ENCODE data around the gene ATP11C.
"Not testable (repeated sequence)": the region's sequence is repeated elsewhere in the genome, so short reads cannot be mapped to it uniquely, and the experiment has no call there.

Gene ATP11C

GRCh38 chrX:139924696-139925095 is 8.2 kb downstream of the ATP11C start:
- no peak for DNase-seq (ENCODE audit: extremely low spot score)
- ChIA-PET POLR2A (no interaction called here), CTCF (no interaction called here)
- TF ChIP-seq, protein P1, sequence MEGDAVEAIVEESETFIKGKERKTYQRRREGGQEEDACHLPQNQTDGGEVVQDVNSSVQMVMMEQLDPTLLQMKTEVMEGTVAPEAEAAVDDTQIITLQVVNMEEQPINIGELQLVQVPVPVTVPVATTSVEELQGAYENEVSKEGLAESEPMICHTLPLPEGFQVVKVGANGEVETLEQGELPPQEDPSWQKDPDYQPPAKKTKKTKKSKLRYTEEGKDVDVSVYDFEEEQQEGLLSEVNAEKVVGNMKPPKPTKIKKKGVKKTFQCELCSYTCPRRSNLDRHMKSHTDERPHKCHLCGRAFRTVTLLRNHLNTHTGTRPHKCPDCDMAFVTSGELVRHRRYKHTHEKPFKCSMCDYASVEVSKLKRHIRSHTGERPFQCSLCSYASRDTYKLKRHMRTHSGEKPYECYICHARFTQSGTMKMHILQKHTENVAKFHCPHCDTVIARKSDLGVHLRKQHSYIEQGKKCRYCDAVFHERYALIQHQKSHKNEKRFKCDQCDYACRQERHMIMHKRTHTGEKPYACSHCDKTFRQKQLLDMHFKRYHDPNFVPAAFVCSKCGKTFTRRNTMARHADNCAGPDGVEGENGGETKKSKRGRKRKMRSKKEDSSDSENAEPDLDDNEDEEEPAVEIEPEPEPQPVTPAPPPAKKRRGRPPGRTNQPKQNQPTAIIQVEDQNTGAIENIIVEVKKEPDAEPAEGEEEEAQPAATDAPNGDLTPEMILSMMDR (IDR thresholded peaks at IDR 0.05; ENCODE audit: control extremely low read depth, extremely low read depth, low read depth, missing control alignments), result no peak

DNA sequence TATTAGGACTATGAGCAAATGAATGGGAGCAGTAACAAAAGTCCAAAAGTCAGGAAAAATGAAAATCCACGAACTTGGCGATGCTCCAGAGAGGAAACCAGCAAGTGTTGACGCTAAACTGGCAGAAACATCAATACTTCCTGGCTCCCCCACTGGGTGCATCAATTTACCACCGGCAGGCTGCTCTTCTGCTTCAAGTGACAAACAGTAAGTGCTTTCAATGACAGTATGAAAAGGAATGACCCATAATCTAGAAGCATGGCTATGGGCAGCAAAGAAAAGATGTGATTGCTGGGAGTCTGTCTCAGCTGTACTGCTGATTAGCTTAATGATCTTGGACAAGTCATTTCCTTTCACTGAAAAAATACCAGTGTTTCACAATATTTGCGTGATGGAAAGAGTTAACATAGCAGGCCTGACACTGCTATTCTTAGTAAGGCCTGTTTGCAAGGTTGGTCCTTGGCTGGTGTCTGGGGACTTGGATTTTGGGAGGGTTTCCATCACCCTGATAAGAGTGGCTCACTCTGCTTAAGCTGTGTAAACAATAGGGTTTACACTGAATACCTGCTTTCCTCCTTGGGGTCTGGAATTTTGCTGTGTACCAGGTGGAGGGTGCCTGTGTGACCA is 8.7 kb downstream of the ATP11C start:
- ChIA-PET POLR2A (no interaction called here), CTCF (no interaction called here)
- DNase-seq (ENCODE audit: extremely low spot score), result no peak

GRCh38 chrX:139921142-139921541 is 11.7 kb downstream of the ATP11C start:
- DNase-seq (ENCODE audit: extremely low spot score); POLR2A ChIA-PET: not testable (repeated sequence)
- CTCF ChIA-PET, result interaction anchor here (0.9 kb wide), 1 partner anchor 13 kb away, joined by 3 read pairs; no protein-coding TSS in a partner anchor

More for the DNA sequence above, 8.7 kb downstream of the ATP11C start:
- TF ChIP-seq, protein P1 (IDR thresholded peaks at IDR 0.05; ENCODE audit: control extremely low read depth, extremely low read depth, low read depth, missing control alignments), result no peak

GRCh38 chrX:139920316-139920715 is 12.5 kb downstream of the ATP11C start:
- CTCF ChIA-PET, result no interaction called here
- DNase-seq (ENCODE audit: extremely low spot score), result no peak
- TF ChIP-seq, protein P1 (IDR thresholded peaks at IDR 0.05; ENCODE audit: control extremely low read depth, extremely low read depth, low read depth, missing control alignments), result no peak

DNA sequence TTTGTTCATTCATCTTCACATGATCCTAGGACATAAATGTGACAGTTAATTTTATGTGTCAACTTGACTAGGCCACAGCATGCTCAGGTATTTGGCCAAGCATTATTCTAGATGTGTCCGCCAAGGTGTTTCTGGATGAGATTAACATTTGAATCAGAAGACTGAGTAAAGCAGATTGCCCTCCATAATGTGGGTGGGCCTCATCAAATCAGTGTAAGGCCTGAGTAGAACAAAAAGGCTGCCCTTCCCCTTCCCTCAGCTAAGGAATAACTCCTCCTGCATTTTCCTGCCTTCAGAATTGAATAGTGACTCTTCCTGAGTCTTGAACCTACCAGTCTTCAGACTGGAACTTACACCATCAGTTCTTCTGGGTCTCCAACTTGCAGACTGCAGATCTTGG is 18.4 kb downstream of the ATP11C start:
- no peak for DNase-seq (ENCODE audit: extremely low spot score)
- TF ChIP-seq, protein P1 (IDR thresholded peaks at IDR 0.05; ENCODE audit: control extremely low read depth, extremely low read depth, low read depth, missing control alignments), result no peak
- CTCF ChIA-PET, result no interaction called here
- POLR2A ChIA-PET, result no interaction called here

More at GRCh38 chrX:139920316-139920715, 12.5 kb downstream of the ATP11C start:
- POLR2A ChIA-PET, result no interaction called here

DNA sequence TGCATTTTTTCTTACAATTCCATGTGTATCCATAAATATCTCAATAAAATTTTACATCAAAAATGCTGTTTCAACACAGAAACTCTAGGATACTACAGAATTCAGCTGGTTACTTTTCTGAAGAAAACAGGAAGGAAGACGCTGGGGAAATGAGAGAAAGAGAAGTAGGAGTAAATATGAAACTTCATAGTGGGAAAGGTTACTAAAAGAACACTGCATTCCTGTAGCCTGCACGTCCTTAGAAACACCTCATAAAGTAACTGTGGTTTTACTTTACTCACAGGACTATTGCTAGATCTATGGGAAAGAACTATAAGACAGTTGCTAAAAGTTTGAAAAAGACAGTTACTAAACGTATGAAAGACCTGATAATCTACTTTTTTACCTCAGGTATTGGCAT is 23.1 kb downstream of the ATP11C start:
- TF ChIP-seq, protein P1 (IDR thresholded peaks at IDR 0.05; ENCODE audit: control extremely low read depth, extremely low read depth, low read depth, missing control alignments), result no peak
- no peak for DNase-seq (ENCODE audit: extremely low spot score)
- ChIA-PET POLR2A (no interaction called here), CTCF (no interaction called here)

- DNase-seq (ENCODE audit: extremely low spot score), result no peak
- CTCF ChIA-PET, result interaction anchor here (0.9 kb wide), 1 partner anchor 15 kb away, joined by 3 read pairs; no protein-coding TSS in a partner anchor
- POLR2A ChIA-PET, result no interaction called here
- TF ChIP-seq, protein P1 (IDR thresholded peaks at IDR 0.05; ENCODE audit: control extremely low read depth, extremely low read depth, low read depth, missing control alignments), result no peak
Measured at GRCh38 chrX:139907078-139907477, 25.8 kb downstream of the ATP11C start.

All from GM10248 (cell line).